ENCODE results near the gene PNRC1. TPM values are rescaled to one million over a fixed set of nuclear protein-coding genes. Genes with fewer than 3 reads are reported as not detected.

PNRC1 gene
- total and polyA plus RNA-seq, 2 experiments from 2014 or later: 35.0 to 38.6 TPM

DNA sequence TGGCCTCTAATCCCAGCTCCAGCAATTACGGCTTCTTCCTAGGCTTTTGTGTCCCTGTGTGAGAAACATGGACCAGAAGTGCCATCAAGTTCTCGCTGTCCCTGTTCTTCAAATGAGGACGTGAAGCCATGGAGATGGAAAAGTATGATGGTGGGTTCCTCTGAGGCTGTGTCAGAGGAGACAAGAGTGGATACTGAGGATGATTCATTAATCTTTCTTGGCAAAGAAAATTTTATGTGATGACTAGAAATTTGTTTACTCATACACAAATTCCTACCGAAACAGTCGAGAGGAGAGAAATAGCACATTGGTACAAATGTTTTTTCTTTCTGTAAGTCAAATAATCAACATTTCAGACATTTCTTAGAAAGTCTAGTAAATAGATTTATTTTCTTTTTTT, 35.0 kb upstream of the PNRC1 start:
- peaks cover 31% of the 10 kb centered on the region for H3K4me1 Mint-ChIP-seq
- no peaks in the 10 kb centered on the region for H3F3A ChIP-seq (replicated peaks; ENCODE audit: low read depth)
- peaks cover 8% of the 10 kb centered on the region for H3K27me3 Mint-ChIP-seq (ENCODE audit: insufficient read depth, low read depth, poor library complexity)
- TF ChIP-seq STAT1 (IDR thresholded peaks at IDR 0.05; ENCODE audit: unreplicated experiment) (no peak), EZH2 (IDR thresholded peaks at IDR 0.05; ENCODE audit: low read depth, unreplicated experiment) (no peak), POLR2AphosphoS5 (IDR thresholded peaks at IDR 0.05; ENCODE audit: low read depth) (no peak), JUNB (IDR thresholded peaks at IDR 0.05; ENCODE audit: unreplicated experiment) (no peak), ZNF114 (CRISPR knock-in tag; IDR thresholded peaks at IDR 0.05) (no peak), NANOG (IDR thresholded peaks at IDR 0.05; ENCODE audit: borderline replicate concordance) (no peak)
- TF ChIP-seq, protein P1, sequence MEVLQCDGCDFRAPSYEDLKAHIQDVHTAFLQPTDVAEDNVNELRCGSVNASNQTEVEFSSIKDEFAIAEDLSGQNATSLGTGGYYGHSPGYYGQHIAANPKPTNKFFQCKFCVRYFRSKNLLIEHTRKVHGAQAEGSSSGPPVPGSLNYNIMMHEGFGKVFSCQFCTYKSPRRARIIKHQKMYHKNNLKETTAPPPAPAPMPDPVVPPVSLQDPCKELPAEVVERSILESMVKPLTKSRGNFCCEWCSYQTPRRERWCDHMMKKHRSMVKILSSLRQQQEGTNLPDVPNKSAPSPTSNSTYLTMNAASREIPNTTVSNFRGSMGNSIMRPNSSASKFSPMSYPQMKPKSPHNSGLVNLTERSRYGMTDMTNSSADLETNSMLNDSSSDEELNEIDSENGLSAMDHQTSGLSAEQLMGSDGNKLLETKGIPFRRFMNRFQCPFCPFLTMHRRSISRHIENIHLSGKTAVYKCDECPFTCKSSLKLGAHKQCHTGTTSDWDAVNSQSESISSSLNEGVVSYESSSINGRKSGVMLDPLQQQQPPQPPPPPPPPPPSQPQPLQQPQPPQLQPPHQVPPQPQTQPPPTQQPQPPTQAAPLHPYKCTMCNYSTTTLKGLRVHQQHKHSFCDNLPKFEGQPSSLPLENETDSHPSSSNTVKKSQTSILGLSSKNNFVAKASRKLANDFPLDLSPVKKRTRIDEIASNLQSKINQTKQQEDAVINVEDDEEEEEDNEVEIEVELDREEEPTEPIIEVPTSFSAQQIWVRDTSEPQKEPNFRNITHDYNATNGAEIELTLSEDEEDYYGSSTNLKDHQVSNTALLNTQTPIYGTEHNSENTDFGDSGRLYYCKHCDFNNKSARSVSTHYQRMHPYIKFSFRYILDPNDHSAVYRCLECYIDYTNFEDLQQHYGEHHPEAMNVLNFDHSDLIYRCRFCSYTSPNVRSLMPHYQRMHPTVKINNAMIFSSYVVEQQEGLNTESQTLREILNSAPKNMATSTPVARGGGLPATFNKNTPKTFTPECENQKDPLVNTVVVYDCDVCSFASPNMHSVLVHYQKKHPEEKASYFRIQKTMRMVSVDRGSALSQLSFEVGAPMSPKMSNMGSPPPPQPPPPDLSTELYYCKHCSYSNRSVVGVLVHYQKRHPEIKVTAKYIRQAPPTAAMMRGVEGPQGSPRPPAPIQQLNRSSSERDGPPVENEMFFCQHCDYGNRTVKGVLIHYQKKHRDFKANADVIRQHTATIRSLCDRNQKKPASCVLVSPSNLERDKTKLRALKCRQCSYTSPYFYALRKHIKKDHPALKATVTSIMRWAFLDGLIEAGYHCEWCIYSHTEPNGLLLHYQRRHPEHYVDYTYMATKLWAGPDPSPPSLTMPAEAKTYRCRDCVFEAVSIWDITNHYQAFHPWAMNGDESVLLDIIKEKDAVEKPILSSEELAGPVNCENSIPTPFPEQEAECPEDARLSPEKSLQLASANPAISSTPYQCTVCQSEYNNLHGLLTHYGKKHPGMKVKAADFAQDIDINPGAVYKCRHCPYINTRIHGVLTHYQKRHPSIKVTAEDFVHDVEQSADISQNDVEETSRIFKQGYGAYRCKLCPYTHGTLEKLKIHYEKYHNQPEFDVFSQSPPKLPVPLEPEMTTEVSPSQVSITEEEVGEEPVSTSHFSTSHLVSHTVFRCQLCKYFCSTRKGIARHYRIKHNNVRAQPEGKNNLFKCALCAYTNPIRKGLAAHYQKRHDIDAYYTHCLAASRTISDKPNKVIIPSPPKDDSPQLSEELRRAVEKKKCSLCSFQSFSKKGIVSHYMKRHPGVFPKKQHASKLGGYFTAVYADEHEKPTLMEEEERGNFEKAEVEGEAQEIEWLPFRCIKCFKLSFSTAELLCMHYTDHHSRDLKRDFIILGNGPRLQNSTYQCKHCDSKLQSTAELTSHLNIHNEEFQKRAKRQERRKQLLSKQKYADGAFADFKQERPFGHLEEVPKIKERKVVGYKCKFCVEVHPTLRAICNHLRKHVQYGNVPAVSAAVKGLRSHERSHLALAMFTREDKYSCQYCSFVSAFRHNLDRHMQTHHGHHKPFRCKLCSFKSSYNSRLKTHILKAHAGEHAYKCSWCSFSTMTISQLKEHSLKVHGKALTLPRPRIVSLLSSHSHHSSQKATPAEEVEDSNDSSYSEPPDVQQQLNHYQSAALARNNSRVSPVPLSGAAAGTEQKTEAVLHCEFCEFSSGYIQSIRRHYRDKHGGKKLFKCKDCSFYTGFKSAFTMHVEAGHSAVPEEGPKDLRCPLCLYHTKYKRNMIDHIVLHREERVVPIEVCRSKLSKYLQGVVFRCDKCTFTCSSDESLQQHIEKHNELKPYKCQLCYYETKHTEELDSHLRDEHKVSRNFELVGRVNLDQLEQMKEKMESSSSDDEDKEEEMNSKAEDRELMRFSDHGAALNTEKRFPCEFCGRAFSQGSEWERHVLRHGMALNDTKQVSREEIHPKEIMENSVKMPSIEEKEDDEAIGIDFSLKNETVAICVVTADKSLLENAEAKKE (CRISPR knock-in tag; IDR thresholded peaks at IDR 0.05): no peak
- TF ChIP-seq, protein P2, sequence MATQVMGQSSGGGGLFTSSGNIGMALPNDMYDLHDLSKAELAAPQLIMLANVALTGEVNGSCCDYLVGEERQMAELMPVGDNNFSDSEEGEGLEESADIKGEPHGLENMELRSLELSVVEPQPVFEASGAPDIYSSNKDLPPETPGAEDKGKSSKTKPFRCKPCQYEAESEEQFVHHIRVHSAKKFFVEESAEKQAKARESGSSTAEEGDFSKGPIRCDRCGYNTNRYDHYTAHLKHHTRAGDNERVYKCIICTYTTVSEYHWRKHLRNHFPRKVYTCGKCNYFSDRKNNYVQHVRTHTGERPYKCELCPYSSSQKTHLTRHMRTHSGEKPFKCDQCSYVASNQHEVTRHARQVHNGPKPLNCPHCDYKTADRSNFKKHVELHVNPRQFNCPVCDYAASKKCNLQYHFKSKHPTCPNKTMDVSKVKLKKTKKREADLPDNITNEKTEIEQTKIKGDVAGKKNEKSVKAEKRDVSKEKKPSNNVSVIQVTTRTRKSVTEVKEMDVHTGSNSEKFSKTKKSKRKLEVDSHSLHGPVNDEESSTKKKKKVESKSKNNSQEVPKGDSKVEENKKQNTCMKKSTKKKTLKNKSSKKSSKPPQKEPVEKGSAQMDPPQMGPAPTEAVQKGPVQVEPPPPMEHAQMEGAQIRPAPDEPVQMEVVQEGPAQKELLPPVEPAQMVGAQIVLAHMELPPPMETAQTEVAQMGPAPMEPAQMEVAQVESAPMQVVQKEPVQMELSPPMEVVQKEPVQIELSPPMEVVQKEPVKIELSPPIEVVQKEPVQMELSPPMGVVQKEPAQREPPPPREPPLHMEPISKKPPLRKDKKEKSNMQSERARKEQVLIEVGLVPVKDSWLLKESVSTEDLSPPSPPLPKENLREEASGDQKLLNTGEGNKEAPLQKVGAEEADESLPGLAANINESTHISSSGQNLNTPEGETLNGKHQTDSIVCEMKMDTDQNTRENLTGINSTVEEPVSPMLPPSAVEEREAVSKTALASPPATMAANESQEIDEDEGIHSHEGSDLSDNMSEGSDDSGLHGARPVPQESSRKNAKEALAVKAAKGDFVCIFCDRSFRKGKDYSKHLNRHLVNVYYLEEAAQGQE (IDR thresholded peaks at IDR 0.05; ENCODE audit: unreplicated experiment): no peak
- TF ChIP-seq, protein P3, sequence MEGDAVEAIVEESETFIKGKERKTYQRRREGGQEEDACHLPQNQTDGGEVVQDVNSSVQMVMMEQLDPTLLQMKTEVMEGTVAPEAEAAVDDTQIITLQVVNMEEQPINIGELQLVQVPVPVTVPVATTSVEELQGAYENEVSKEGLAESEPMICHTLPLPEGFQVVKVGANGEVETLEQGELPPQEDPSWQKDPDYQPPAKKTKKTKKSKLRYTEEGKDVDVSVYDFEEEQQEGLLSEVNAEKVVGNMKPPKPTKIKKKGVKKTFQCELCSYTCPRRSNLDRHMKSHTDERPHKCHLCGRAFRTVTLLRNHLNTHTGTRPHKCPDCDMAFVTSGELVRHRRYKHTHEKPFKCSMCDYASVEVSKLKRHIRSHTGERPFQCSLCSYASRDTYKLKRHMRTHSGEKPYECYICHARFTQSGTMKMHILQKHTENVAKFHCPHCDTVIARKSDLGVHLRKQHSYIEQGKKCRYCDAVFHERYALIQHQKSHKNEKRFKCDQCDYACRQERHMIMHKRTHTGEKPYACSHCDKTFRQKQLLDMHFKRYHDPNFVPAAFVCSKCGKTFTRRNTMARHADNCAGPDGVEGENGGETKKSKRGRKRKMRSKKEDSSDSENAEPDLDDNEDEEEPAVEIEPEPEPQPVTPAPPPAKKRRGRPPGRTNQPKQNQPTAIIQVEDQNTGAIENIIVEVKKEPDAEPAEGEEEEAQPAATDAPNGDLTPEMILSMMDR (conservative IDR thresholded peaks at IDR 0.05; ENCODE audit: low read depth in 2 of 2): no peak
- TF ChIP-seq, protein P4, sequence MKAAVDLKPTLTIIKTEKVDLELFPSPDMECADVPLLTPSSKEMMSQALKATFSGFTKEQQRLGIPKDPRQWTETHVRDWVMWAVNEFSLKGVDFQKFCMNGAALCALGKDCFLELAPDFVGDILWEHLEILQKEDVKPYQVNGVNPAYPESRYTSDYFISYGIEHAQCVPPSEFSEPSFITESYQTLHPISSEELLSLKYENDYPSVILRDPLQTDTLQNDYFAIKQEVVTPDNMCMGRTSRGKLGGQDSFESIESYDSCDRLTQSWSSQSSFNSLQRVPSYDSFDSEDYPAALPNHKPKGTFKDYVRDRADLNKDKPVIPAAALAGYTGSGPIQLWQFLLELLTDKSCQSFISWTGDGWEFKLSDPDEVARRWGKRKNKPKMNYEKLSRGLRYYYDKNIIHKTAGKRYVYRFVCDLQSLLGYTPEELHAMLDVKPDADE (IDR thresholded peaks at IDR 0.05): no peak
- H3K4me3 Mint-ChIP-seq: no peak overlapping the region
- H3K9me3 Mint-ChIP-seq: no peaks in the 10 kb centered on the region
- no peaks in the 10 kb centered on the region for H4K20me1 ChIP-seq (replicated peaks; ENCODE audit: insufficient read depth)
- no peaks in the 10 kb centered on the region for H3K79me2 ChIP-seq (replicated peaks; ENCODE audit: insufficient read depth)
- H3K36me3 Mint-ChIP-seq (ENCODE audit: low read depth): no peaks in the 10 kb centered on the region
- H2AFZ ChIP-seq: no peak overlapping the region
- no peak overlapping the region for H3K4me2 ChIP-seq
- ATAC-seq (no peak), DNase-seq (ENCODE audit: low spot score) (no peak)
- H3K4me3 ChIP-seq: no peak overlapping the region
- H3K9me2 ChIP-seq (ENCODE audit: insufficient read depth): no peaks in the 10 kb centered on the region
- H3K36me3 ChIP-seq (ENCODE audit: insufficient read depth): no peaks in the 10 kb centered on the region
- no peak overlapping the region for H3K27ac Mint-ChIP-seq
- H3K27ac ChIP-seq (ENCODE audit: low read depth): no peak overlapping the region
- H3K27me3 ChIP-seq (ENCODE audit: insufficient read depth): peaks cover 27% of the 10 kb centered on the region
- peaks cover 12% of the 10 kb centered on the region; the same call in 1 of the 2 replicates for H3K4me1 ChIP-seq (ENCODE audit: insufficient read depth)

All from GM23338 (cell line).